Adrenal gland (tissue), 12 donors: ENCODE results near the gene SPPL3. TPM values are rescaled to one million over a fixed set of nuclear protein-coding genes. Genes with fewer than 3 reads are reported as not detected.

Source experiments
- DNase-seq, 7 donors: peaks; one replicate each; pipeline ENCODE4 v3.0.0-alpha.2; 2019 to 2020
- H3K27ac ChIP-seq, 5 donors: fragments of 200-600 bp; sonication (generic) in 4 of 5; 1 replicate in 3 of 5; 2 replicates in 2 of 5; pipeline versions ENCODE4 v1.5.1 to v1.8.0; 2016 to 2020; ENCODE audit warnings: mild to moderate bottlenecking in 1 of 5
- H3K27me3 ChIP-seq: fragments of 200-600 bp; 2 replicates; pipeline ENCODE4 v1.8.0; 2021
- H3K36me3 ChIP-seq, 2 donors: fragments of 200-600 bp; replicated peaks in 1 of 2; 1 replicate in 1 of 2; 2 replicates in 1 of 2; pipeline versions ENCODE4 v1.5.1 to v1.8.0; 2018 to 2022
- H3K4me1 ChIP-seq, 2 donors: fragments of 200-600 bp; replicated peaks in 1 of 2; 1 replicate in 1 of 2; 2 replicates in 1 of 2; pipeline versions ENCODE4 v1.5.1 to v1.8.0; 2018 to 2021
- H3K4me3 ChIP-seq, 4 donors: fragments of 200-600 bp; sonication (generic) in 3 of 4; one replicate each; pipeline ENCODE4 v1.5.1; 2016 to 2018
- H3K9me3 ChIP-seq, 3 donors: fragments of 200-600 bp; sonication (generic) in 1 of 3; replicated peaks in 1 of 3; 1 replicate in 2 of 3; 2 replicates in 1 of 3; pipeline versions ENCODE4 v1.5.1 to v1.8.0; 2016 to 2021
- CTCF ChIP-seq, 6 experiments: fragments of 450-650 bp in 4 of 6; fragments of 200-600 bp in 2 of 6; sonication (generic) in 1 of 6; IDR thresholded peaks; 1 replicate in 5 of 6; 2 replicates in 1 of 6; pipeline versions ENCODE4 v1.5.1 to v1.8.0; 2016 to 2021; ENCODE audit warnings: antibody characterized with exemption in 6 of 6, mild to moderate bottlenecking in 2 of 6, moderate library complexity in 1 of 6
- POLR2A ChIP-seq, 2 donors: fragments of 450-650 bp; IDR thresholded peaks; one replicate each; pipeline ENCODE4 v1.6.1; 2017; ENCODE audit warnings: antibody characterized with exemption in 2 of 2, mild to moderate bottlenecking in 2 of 2, moderate library complexity in 1 of 2
- WGBS, 4 donors: extraction: QIAGEN DNeasy Blood & Tissue Kit in 2 of 4; methylation state at CpG; one replicate each; pipeline versions ENCODE4 v1.1.5 to v1.1.7; 2013 to 2017; 5-methylcytosine and 5-hydroxymethylcytosine counted together
- intact Hi-C, 2 donors: fragments of 100-400 bp; cut with DNase I; formaldehyde crosslinking; loops; one replicate each; pipeline versions ENCODE4 v1.14.1 to v1.15.0; 2022 to 2023
- polyA plus RNA-seq, 3 donors: library from polyadenylated mRNA; stranded (reverse); fragments of 200-250 nt in 2 of 3; fragments of 350-450 nt in 1 of 3; fragmentation: Illumina TruSeq in 1 of 3; extraction: RNeasy Lipid Tissue Mini Kit (QIAGEN cat#74804) in 1 of 3; gene quantifications; one replicate each; pipeline ENCODE4 v1.2.3, GENCODE V29; 2013 to 2014
- total RNA-seq, 9 donors: library from RNA; depleted of rRNA in 4 of 9; stranded (reverse); fragments of >200 nt in 4 of 9; fragments of 120-200 nt in 1 of 9; fragmentation: NEBNext Ultra II Directional in 1 of 9; extraction: Animal tissue kit (Norgen Biotek cat#: 25700) in 1 of 9; gene quantifications; one replicate each; pipeline versions ENCODE4 v1.1.0 to v1.2.4, GENCODE V29; 2013 to 2023
- donor health status: healthy with polysubstance abuse.
- donor health status: Bipolar disorder and iron deficiency.
- donor health status: DM: yes; HTN: yes; CAD: no.
- donor health status: DM: no; HTN: no; CAD: no.
- donor health status: DM: no; HTN: no; CAD: no.
- donor health status: DM: yes; HTN: yes; CAD: no.

The SPPL3 gene
- total and polyA plus RNA-seq, 12 donors: 10.5 to 50.6 (median 21.3) TPM

GRCh38 chr12:120800665-120801064 lies 103.5 kb downstream of the SPPL3 start:
- H3K27ac ChIP-seq: no peak overlapping the region
- peaks cover 0 to 6% (median 0%) of the 10 kb centered on the region in 3 donors for H3K9me3 ChIP-seq
- no peak for DNase-seq
- no peak overlapping the region for H3K4me3 ChIP-seq
- peaks cover 0 to 11% of the 10 kb centered on the region in 2 donors for H3K4me1 ChIP-seq
- H3K36me3 ChIP-seq: no peaks in the 10 kb centered on the region
- intact Hi-C loops: no loop called here
- H3K27me3 ChIP-seq: no peaks in the 10 kb centered on the region
- no peak for TF ChIP-seq POLR2A (IDR thresholded peaks at IDR 0.05)
- no peak for TF ChIP-seq CTCF (IDR thresholded peaks at IDR 0.05)

- 73 to 100% (median 88%) methylated on average over 3 of the region's 3 CpGs for WGBS, 4 donors
- H3K9me3 ChIP-seq: peaks cover 0 to 10% (median 0%) of the 10 kb centered on the region in 3 donors
- H3K27ac ChIP-seq: no peak overlapping the region
Measured at GRCh38 chr12:120799243-120800045, 104.7 kb downstream of the SPPL3 start.

GRCh38 chr12:120798696-120799095 lies 105.5 kb downstream of the SPPL3 start:
- intact Hi-C loops: no loop called here
- Histone ChIP-seq H3K27me3 (no peaks in the 10 kb centered on the region), H3K4me3 (no peak overlapping the region), H3K27ac (no peak overlapping the region), H3K36me3 (no peaks in the 10 kb centered on the region), H3K4me1 (peaks cover 0 to 11% of the 10 kb centered on the region in 2 donors), H3K9me3 (peaks cover 0 to 10% (median 0%) of the 10 kb centered on the region in 3 donors)
- DNase-seq: no peak
- TF ChIP-seq CTCF (IDR thresholded peaks at IDR 0.05) (no peak), POLR2A (IDR thresholded peaks at IDR 0.05) (no peak)
- 82 to 89% (median 87%) methylated on average over 4 of the region's 4 CpGs for WGBS, 4 donors

More at GRCh38 chr12:120799243-120800045, 104.7 kb downstream of the SPPL3 start:
- TF ChIP-seq POLR2A (IDR thresholded peaks at IDR 0.05) (no peak), CTCF (IDR thresholded peaks at IDR 0.05) (no peak)
- DNase-seq: no peak
- no peaks in the 10 kb centered on the region for H3K27me3 ChIP-seq
- peaks cover 0 to 11% of the 10 kb centered on the region in 2 donors for H3K4me1 ChIP-seq
- H3K36me3 ChIP-seq: no peaks in the 10 kb centered on the region
- intact Hi-C loops: no loop called here
- H3K4me3 ChIP-seq: no peak overlapping the region

GRCh38 chr12:120797677-120798642 lies 106.2 kb downstream of the SPPL3 start:
- TF ChIP-seq CTCF (IDR thresholded peaks at IDR 0.05) (no peak), POLR2A (IDR thresholded peaks at IDR 0.05) (no peak)
- H3K36me3 ChIP-seq: no peaks in the 10 kb centered on the region
- intact Hi-C loops: no loop called here
- H3K27ac ChIP-seq: no peak overlapping the region
- no peaks in the 10 kb centered on the region for H3K27me3 ChIP-seq
- no peak overlapping the region for H3K4me3 ChIP-seq
- peaks cover 0 to 10% (median 0%) of the 10 kb centered on the region in 3 donors for H3K9me3 ChIP-seq
- no peak for DNase-seq
- peaks cover 0 to 11% of the 10 kb centered on the region in 2 donors for H3K4me1 ChIP-seq
- 90 to 94% (median 92%) methylated on average over 6 to 7 of the region's 7 CpGs for WGBS, 4 donors
